ENCODE measurements around the gene TPST1.
A peak's percentile ranks its signal among the peaks of the same experiment; 100 is the strongest.
"Not testable (repeated sequence)": the region's sequence is repeated elsewhere in the genome, so short reads cannot be mapped to it uniquely, and the experiment has no call there.

Gene TPST1

GRCh38 chr7:66283003-66283920, 78.1 kb downstream of the TPST1 start:
- peak; percentile 67 for DNase-seq (ENCODE audit: low read depth)

GRCh38 chr7:66296001-66296521, 90.9 kb downstream of the TPST1 start:
- DNase-seq (ENCODE audit: low read depth), result peak; percentile 26

- DNase-seq (ENCODE audit: low read depth), result peak; percentile 70
These were observed 91.4 kb downstream of the TPST1 start for GRCh38 chr7:66296557-66296956.

- DNase-seq (ENCODE audit: low read depth), result no peak
These were observed 92.4 kb downstream of the TPST1 start for GRCh38 chr7:66297579-66297978.

GRCh38 chr7:66301249-66301648, 96.1 kb downstream of the TPST1 start:
- no peak for DNase-seq (ENCODE audit: low read depth)

GRCh38 chr7:66301737-66302136, 96.6 kb downstream of the TPST1 start:
- no peak for DNase-seq (ENCODE audit: low read depth)

GRCh38 chr7:66303454-66304155, 98.5 kb downstream of the TPST1 start:
- DNase-seq (ENCODE audit: low read depth), result no peak

- no peak for DNase-seq (ENCODE audit: low read depth)
These were observed 99.4 kb downstream of the TPST1 start for GRCh38 chr7:66304536-66304935.

GRCh38 chr7:66306243-66306642, 101.1 kb downstream of the TPST1 start:
- no peak for DNase-seq (ENCODE audit: low read depth)

- peak; percentile 18 for DNase-seq (ENCODE audit: low read depth)
These were observed 102.6 kb downstream of the TPST1 start for GRCh38 chr7:66307591-66308215.

GRCh38 chr7:66308411-66308810, 103.3 kb downstream of the TPST1 start:
- DNase-seq (ENCODE audit: low read depth), result no peak

GRCh38 chr7:66310620-66311019, 105.5 kb downstream of the TPST1 start:
- DNase-seq (ENCODE audit: low read depth), result no peak

GRCh38 chr7:66313886-66314568, 108.9 kb downstream of the TPST1 start:
- DNase-seq (ENCODE audit: low read depth), result no peak

GRCh38 chr7:66315192-66315591, 110.1 kb downstream of the TPST1 start:
- DNase-seq (ENCODE audit: low read depth), result no peak

- DNase-seq (ENCODE audit: low read depth), result no peak
These were observed 114.4 kb downstream of the TPST1 start for GRCh38 chr7:66319407-66319979.

- no peak for DNase-seq (ENCODE audit: low read depth)
These were observed 116.1 kb downstream of the TPST1 start for GRCh38 chr7:66321283-66321682.

GRCh38 chr7:66323114-66323796, 118.1 kb downstream of the TPST1 start:
- no peak for DNase-seq (ENCODE audit: low read depth)

- DNase-seq (ENCODE audit: low read depth), result not testable (repeated sequence)
These were observed 119.9 kb downstream of the TPST1 start for GRCh38 chr7:66324985-66325384.

- peak; percentile 61 for DNase-seq (ENCODE audit: low read depth)
These were observed 121.5 kb downstream of the TPST1 start for GRCh38 chr7:66326501-66327215.

- DNase-seq (ENCODE audit: low read depth), result peak; percentile 23
These were observed 125.8 kb downstream of the TPST1 start for GRCh38 chr7:66330961-66331360.

Data from stromal cell of bone marrow (primary cell).